SK-N-SH treated with all-trans-retinoic acid at 6 μM for 48 hours (cell line): Measurements from ENCODE around the gene KRT74.

Experiments used
- ATAC-seq: fragments of 200-7000 bp; cut with Tn5 transposase; 3 replicates; pipeline ENCODE4 v1.9.1; 2020; ENCODE audit warnings: mild to moderate bottlenecking, moderate library complexity
- BACH2 ChIP-seq: fragments of 250-450 bp; sonication (Bioruptor Pico); IDR thresholded peaks from 2 replicates; pipeline ENCODE4 v1.9.0; 2021; ENCODE audit warnings: mild to moderate bottlenecking, borderline replicate concordance
- CREB5 ChIP-seq: fragments of 250-450 bp; sonication (Bioruptor Pico); IDR thresholded peaks from 2 replicates; pipeline ENCODE4 v1.5.1; 2020; ENCODE audit warnings: low read depth, mild to moderate bottlenecking, moderate library complexity
- CSDC2 ChIP-seq: fragments of 250-450 bp; sonication (Bioruptor Pico); IDR thresholded peaks from 2 replicates; pipeline ENCODE4 v1.5.0; 2020; ENCODE audit warnings: mild to moderate bottlenecking, moderate library complexity
- CSRNP3 ChIP-seq: fragments of 250-450 bp; sonication (Bioruptor Pico); IDR thresholded peaks from 2 replicates; pipeline ENCODE4 v1.5.1; 2021; ENCODE audit warnings: mild to moderate bottlenecking, moderate library complexity
- ESRRG ChIP-seq: fragments of 250-450 bp; sonication (Bioruptor Pico); IDR thresholded peaks from 2 replicates; pipeline ENCODE4 v1.6.1; 2021; ENCODE audit warnings: mild to moderate bottlenecking
- GLIS3 ChIP-seq: fragments of 250-450 bp; sonication (Bioruptor Pico); IDR thresholded peaks from 2 replicates; pipeline ENCODE4 v1.5.0; 2020; ENCODE audit warnings: mild to moderate bottlenecking, moderate library complexity
- ISL1 ChIP-seq: fragments of 250-450 bp; sonication (Bioruptor Pico); IDR thresholded peaks from 2 replicates; pipeline ENCODE4 v2.1.2; 2022; ENCODE audit warnings: mild to moderate bottlenecking, moderate library complexity
- OSR1 ChIP-seq: fragments of 250-450 bp; sonication (Bioruptor Pico); IDR thresholded peaks from 2 replicates; pipeline ENCODE4 v1.8.0; 2022; ENCODE audit warnings: moderate library complexity, mild to moderate bottlenecking, inconsistent platforms
- PATZ1 ChIP-seq: fragments of 250-450 bp; sonication (Bioruptor Pico); IDR thresholded peaks from 2 replicates; pipeline ENCODE4 v1.8.0; 2020; ENCODE audit warnings: mild to moderate bottlenecking, moderate library complexity, borderline replicate concordance
- POU6F1 ChIP-seq: fragments of 250-450 bp; sonication (Bioruptor Pico); IDR thresholded peaks from 2 replicates; pipeline ENCODE4 v1.8.0; 2021; ENCODE audit warnings: low read depth, mild to moderate bottlenecking, moderate library complexity, borderline replicate concordance
- PPARA ChIP-seq: fragments of 250-450 bp; sonication (Bioruptor Pico); IDR thresholded peaks from 2 replicates; pipeline ENCODE4 v1.5.0; 2020; ENCODE audit warnings: mild to moderate bottlenecking, borderline replicate concordance
- SNAI2 ChIP-seq: fragments of 250-450 bp; sonication (Bioruptor Pico); IDR thresholded peaks from 2 replicates; pipeline ENCODE4 v1.5.0; 2020; ENCODE audit warnings: mild to moderate bottlenecking, moderate library complexity
- TCF4 ChIP-seq: fragments of 250-450 bp; sonication (Bioruptor Pico); IDR thresholded peaks from 2 replicates; pipeline ENCODE4 v1.8.0; 2021; ENCODE audit warnings: mild to moderate bottlenecking, moderate library complexity, borderline replicate concordance
- ZC3H10 ChIP-seq: fragments of 250-450 bp; sonication (Bioruptor Pico); IDR thresholded peaks from 2 replicates; pipeline ENCODE4 v1.5.1; 2021; ENCODE audit warnings: mild to moderate bottlenecking, moderate library complexity
- ZFP3 ChIP-seq: fragments of 250-450 bp; sonication (Bioruptor Pico); IDR thresholded peaks from 2 replicates; pipeline ENCODE4 v1.5.0; 2020; ENCODE audit warnings: mild to moderate bottlenecking, moderate library complexity
- ZFP30 ChIP-seq: fragments of 450-650 bp; formaldehyde crosslinking; IDR thresholded peaks from 2 replicates; pipeline ENCODE4 v1.5.0; 2022; ENCODE audit warnings: mild to moderate bottlenecking, moderate library complexity
- ZNF565 ChIP-seq: fragments of 450-650 bp; formaldehyde crosslinking; conservative IDR thresholded peaks from 2 replicates; pipeline ENCODE4 v1.5.0; 2020; ENCODE audit warnings: low read depth, mild to moderate bottlenecking, moderate library complexity
- ZNF70 ChIP-seq: fragments of 450-650 bp; formaldehyde crosslinking; IDR thresholded peaks from 2 replicates; pipeline ENCODE4 v1.5.0; 2020; ENCODE audit warnings: mild to moderate bottlenecking, moderate library complexity
- TF ChIP-seq, protein P1 (sequence below): fragments of 250-450 bp; sonication (Bioruptor Pico); IDR thresholded peaks from 2 replicates; pipeline ENCODE4 v1.5.0; 2020; ENCODE audit warnings: mild to moderate bottlenecking, moderate library complexity

Gene KRT74

GRCh38 chr12:52614381-52615207 is 41.0 kb upstream of the KRT74 start:
- TF ChIP-seq PATZ1 (CRISPR knock-in tag) (no peak), POU6F1 (no peak), ISL1 (CRISPR knock-in tag) (no peak), ZFP3 (CRISPR knock-in tag) (no peak), SNAI2 (CRISPR knock-in tag) (no peak), ZC3H10 (CRISPR knock-in tag) (no peak), ESRRG (CRISPR knock-in tag) (no peak), GLIS3 (CRISPR knock-in tag) (no peak), CREB5 (CRISPR knock-in tag) (no peak), ZNF565 (CRISPR knock-in tag) (no peak), ZNF70 (CRISPR knock-in tag) (no peak), BACH2 (no peak), ZFP30 (no peak), OSR1 (CRISPR knock-in tag) (no peak)
- no peak for ATAC-seq

DNA sequence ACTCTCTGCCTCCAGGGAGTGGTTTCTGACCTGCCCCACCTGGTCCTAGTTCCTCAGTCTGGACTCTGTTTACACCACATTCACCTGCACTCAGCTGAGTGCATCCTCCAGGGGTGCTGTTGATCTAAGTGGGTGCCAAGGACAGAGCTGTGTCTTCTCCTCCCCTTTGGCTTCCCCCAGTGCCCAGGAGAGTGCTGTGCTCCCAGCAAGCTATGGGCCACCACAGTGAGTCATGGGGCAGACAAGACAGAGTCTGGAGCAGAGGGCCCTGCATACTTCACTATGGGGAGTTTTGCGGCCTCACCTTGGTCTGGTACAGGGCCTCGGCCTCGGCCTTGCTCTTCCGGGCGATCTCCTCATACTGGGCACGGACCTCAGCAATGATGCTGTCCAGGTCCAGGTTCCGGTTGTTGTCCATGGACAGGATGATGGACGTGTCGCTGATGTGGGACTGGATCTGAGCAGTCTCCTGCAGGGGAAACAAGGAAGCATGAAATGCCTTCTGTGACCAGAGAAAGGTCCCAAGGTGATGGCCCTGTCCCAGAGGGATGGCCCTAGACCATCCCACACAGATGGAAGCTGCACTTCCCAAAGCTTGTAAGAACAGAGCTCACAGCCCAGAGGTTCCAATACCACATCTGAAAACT is 39.9 kb upstream of the KRT74 start:
- ATAC-seq: no peak
- TF ChIP-seq ZC3H10 (CRISPR knock-in tag) (no peak), ZNF70 (CRISPR knock-in tag) (no peak), TCF4 (CRISPR knock-in tag) (no peak), CSRNP3 (CRISPR knock-in tag) (no peak), PPARA (CRISPR knock-in tag) (no peak), ZFP3 (CRISPR knock-in tag) (no peak), SNAI2 (CRISPR knock-in tag) (no peak), GLIS3 (CRISPR knock-in tag) (no peak), ISL1 (CRISPR knock-in tag) (no peak), BACH2 (no peak), ESRRG (CRISPR knock-in tag) (no peak), OSR1 (CRISPR knock-in tag) (no peak), CSDC2 (CRISPR knock-in tag) (no peak), ZFP30 (no peak)

GRCh38 chr12:52612431-52613383 is 39.1 kb upstream of the KRT74 start:
- ATAC-seq: no peak
- no peak for TF ChIP-seq ZC3H10 (CRISPR knock-in tag)
- no peak for TF ChIP-seq POU6F1
- no peak for TF ChIP-seq PATZ1 (CRISPR knock-in tag)
- no peak for TF ChIP-seq ISL1 (CRISPR knock-in tag)
- TF ChIP-seq CREB5 (CRISPR knock-in tag): no peak
- TF ChIP-seq, protein P1, sequence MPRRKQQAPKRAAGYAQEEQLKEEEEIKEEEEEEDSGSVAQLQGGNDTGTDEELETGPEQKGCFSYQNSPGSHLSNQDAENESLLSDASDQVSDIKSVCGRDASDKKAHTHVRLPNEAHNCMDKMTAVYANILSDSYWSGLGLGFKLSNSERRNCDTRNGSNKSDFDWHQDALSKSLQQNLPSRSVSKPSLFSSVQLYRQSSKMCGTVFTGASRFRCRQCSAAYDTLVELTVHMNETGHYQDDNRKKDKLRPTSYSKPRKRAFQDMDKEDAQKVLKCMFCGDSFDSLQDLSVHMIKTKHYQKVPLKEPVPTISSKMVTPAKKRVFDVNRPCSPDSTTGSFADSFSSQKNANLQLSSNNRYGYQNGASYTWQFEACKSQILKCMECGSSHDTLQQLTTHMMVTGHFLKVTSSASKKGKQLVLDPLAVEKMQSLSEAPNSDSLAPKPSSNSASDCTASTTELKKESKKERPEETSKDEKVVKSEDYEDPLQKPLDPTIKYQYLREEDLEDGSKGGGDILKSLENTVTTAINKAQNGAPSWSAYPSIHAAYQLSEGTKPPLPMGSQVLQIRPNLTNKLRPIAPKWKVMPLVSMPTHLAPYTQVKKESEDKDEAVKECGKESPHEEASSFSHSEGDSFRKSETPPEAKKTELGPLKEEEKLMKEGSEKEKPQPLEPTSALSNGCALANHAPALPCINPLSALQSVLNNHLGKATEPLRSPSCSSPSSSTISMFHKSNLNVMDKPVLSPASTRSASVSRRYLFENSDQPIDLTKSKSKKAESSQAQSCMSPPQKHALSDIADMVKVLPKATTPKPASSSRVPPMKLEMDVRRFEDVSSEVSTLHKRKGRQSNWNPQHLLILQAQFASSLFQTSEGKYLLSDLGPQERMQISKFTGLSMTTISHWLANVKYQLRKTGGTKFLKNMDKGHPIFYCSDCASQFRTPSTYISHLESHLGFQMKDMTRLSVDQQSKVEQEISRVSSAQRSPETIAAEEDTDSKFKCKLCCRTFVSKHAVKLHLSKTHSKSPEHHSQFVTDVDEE (CRISPR knock-in tag): no peak
